ENCODE measurements around the gene TMEM271. TPM values are rescaled to one million over a fixed set of nuclear protein-coding genes. Genes with fewer than 3 reads are reported as not detected.

TMEM271 gene
- total RNA-seq, 1 experiment from 2014 or later, result not detected

DNA sequence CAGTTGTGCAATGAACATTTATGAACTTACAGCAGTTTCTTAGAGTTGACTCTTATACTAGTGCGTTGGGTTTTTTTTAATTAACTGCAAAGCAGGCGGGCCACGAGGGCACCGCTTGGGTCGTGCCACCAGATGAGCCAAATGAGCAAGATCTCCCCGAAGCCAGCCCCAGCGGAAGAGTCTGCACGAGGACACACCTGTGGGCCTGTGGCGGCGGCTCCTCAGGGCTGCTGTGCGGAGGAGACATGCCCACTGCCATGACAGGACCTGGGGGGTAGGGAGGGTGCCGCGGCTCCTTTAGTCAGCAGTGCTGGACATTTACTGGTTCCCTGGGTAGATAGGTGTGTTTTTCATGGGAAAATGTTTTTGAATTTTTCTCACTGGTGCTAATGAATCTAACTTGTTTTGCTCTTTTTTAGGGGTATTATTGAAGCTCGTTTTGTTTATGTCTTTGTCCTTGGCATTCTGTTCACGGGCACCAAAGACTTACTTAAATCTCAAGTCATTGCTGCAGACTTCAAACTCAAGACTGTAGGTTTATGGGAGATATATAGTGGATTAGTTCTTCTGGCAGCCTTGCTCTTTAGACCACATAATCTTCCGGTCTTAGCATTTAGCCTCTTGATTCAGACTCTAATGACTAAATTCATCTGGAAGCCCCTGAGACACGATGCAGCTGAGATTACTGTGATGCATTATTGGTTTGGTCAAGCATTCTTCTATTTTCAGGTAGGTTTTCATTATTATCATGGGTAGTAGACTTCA, 45.9 kb downstream of the TMEM271 start:
- no peaks in the 10 kb centered on the region for H3K27me3 Mint-ChIP-seq (ENCODE audit: insufficient read depth, unreplicated experiment)
- peaks cover 56% of the 10 kb centered on the region for H3K36me3 Mint-ChIP-seq (ENCODE audit: insufficient read depth, unreplicated experiment)
- Histone ChIP-seq H3K4me1 (no peaks in the 10 kb centered on the region), H3K4me3 (ENCODE audit: low read depth, low read length) (no peak overlapping the region), H3K9me3 (no peaks in the 10 kb centered on the region), H3K36me3 (ENCODE audit: control insufficient read depth, insufficient read depth, low read length) (peaks cover 2% of the 10 kb centered on the region), H3K27me3 (replicated peaks; ENCODE audit: control insufficient read depth, insufficient read depth, low read length) (no peaks in the 10 kb centered on the region)
- CTCF ChIA-PET, result interaction anchor here (0.6 kb wide), 1 partner anchor 21 kb away, joined by 3 read pairs; no protein-coding TSS in a partner anchor
- no peak overlapping the region for H3K27ac Mint-ChIP-seq (ENCODE audit: unreplicated experiment)
- BruUV-seq (replicated peaks), result no TSS peak
- POLR2A ChIA-PET, result no interaction called here
- H3K9me3 Mint-ChIP-seq (ENCODE audit: unreplicated experiment), result no peaks in the 10 kb centered on the region
- intact Hi-C loops (cut with micrococcal nuclease; ENCODE audit: unreplicated experiment), result no loop called here
- DNase-seq, result no peak
- no peak overlapping the region for H3K4me3 Mint-ChIP-seq (ENCODE audit: unreplicated experiment)
- H3K4me1 Mint-ChIP-seq (ENCODE audit: low read depth, unreplicated experiment), result no peaks in the 10 kb centered on the region
- TF ChIP-seq, protein P1, sequence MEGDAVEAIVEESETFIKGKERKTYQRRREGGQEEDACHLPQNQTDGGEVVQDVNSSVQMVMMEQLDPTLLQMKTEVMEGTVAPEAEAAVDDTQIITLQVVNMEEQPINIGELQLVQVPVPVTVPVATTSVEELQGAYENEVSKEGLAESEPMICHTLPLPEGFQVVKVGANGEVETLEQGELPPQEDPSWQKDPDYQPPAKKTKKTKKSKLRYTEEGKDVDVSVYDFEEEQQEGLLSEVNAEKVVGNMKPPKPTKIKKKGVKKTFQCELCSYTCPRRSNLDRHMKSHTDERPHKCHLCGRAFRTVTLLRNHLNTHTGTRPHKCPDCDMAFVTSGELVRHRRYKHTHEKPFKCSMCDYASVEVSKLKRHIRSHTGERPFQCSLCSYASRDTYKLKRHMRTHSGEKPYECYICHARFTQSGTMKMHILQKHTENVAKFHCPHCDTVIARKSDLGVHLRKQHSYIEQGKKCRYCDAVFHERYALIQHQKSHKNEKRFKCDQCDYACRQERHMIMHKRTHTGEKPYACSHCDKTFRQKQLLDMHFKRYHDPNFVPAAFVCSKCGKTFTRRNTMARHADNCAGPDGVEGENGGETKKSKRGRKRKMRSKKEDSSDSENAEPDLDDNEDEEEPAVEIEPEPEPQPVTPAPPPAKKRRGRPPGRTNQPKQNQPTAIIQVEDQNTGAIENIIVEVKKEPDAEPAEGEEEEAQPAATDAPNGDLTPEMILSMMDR (IDR thresholded peaks at IDR 0.05; ENCODE audit: insufficient read depth in 1 of 2, low read depth in 1 of 2, low read length in 1 of 2, severe bottlenecking in 1 of 2, unreplicated experiment in 1 of 2), result no peak

DNA sequence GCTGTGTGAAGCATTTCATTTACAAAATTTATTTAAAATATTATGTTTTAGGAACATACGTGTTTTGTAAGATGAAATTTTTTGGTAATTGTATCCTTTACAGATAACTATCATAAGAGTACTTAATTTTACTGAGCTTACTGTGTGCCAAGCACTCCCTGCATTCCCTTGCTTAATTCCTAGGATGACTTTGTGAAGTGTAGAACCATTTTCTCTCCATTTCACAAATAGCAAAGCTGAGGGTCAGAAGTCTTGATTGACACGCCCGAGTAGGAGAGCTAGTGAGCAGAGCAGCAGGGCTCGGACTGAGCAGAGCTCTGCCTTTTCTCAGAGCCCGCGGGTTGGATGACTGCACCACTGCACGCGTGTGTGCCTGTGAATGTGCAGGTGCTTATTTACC, 46.5 kb downstream of the TMEM271 start:
- TF ChIP-seq, protein P1 (IDR thresholded peaks at IDR 0.05; ENCODE audit: insufficient read depth in 1 of 2, low read depth in 1 of 2, low read length in 1 of 2, severe bottlenecking in 1 of 2, unreplicated experiment in 1 of 2), result no peak
- no peaks in the 10 kb centered on the region for H3K4me1 Mint-ChIP-seq (ENCODE audit: low read depth, unreplicated experiment)
- ChIA-PET CTCF (interaction anchor here (0.6 kb wide), 1 partner anchor 22 kb away, joined by 3 read pairs; no protein-coding TSS in a partner anchor), POLR2A (no interaction called here)
- Histone ChIP-seq H3K4me1 (no peaks in the 10 kb centered on the region), H3K9me3 (no peaks in the 10 kb centered on the region), H3K36me3 (ENCODE audit: control insufficient read depth, insufficient read depth, low read length) (peaks cover 2% of the 10 kb centered on the region), H3K4me3 (ENCODE audit: low read depth, low read length) (no peak overlapping the region), H3K27me3 (replicated peaks; ENCODE audit: control insufficient read depth, insufficient read depth, low read length) (no peaks in the 10 kb centered on the region)
- H3K27me3 Mint-ChIP-seq (ENCODE audit: insufficient read depth, unreplicated experiment), result no peaks in the 10 kb centered on the region
- H3K27ac Mint-ChIP-seq (ENCODE audit: unreplicated experiment), result no peak overlapping the region
- intact Hi-C loops (cut with micrococcal nuclease; ENCODE audit: unreplicated experiment), result no loop called here
- no peak for DNase-seq
- H3K4me3 Mint-ChIP-seq (ENCODE audit: unreplicated experiment), result no peak overlapping the region
- no peaks in the 10 kb centered on the region for H3K9me3 Mint-ChIP-seq (ENCODE audit: unreplicated experiment)
- peaks cover 56% of the 10 kb centered on the region for H3K36me3 Mint-ChIP-seq (ENCODE audit: insufficient read depth, unreplicated experiment)
- BruUV-seq (replicated peaks), result no TSS peak

DNA sequence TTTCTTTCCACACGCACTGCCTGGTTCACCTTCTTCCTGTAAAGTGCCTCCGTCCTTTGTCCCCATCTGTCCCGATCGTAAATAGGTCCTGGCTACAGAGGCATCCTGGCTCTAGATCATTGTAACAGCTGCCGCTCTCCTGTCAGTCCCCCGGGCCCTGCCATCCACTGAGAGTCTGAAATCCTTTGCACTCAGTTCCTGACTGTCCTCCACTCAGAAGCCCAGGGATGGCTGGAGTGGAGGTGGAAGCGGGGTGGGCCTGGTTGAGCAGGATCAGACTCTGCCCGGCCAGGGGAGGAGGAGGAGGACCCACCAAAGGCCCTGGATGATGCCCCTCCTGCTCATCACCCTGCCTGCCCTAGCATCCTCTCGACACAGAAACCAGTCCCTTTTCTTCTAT, 47.3 kb downstream of the TMEM271 start:
- Histone ChIP-seq H3K4me3 (ENCODE audit: low read depth, low read length) (no peak overlapping the region), H3K36me3 (ENCODE audit: control insufficient read depth, insufficient read depth, low read length) (peaks cover 2% of the 10 kb centered on the region), H3K4me1 (no peaks in the 10 kb centered on the region), H3K27me3 (replicated peaks; ENCODE audit: control insufficient read depth, insufficient read depth, low read length) (no peaks in the 10 kb centered on the region), H3K9me3 (no peaks in the 10 kb centered on the region)
- intact Hi-C loops (cut with micrococcal nuclease; ENCODE audit: unreplicated experiment), result no loop called here
- TF ChIP-seq, protein P1 (IDR thresholded peaks at IDR 0.05; ENCODE audit: insufficient read depth in 1 of 2, low read depth in 1 of 2, low read length in 1 of 2, severe bottlenecking in 1 of 2, unreplicated experiment in 1 of 2), result no peak
- Mint-ChIP-seq H3K4me1 (ENCODE audit: low read depth, unreplicated experiment) (no peaks in the 10 kb centered on the region), H3K9me3 (ENCODE audit: unreplicated experiment) (no peaks in the 10 kb centered on the region), H3K36me3 (ENCODE audit: insufficient read depth, unreplicated experiment) (peaks cover 58% of the 10 kb centered on the region), H3K27ac (ENCODE audit: unreplicated experiment) (no peak overlapping the region), H3K4me3 (ENCODE audit: unreplicated experiment) (no peak overlapping the region), H3K27me3 (ENCODE audit: insufficient read depth, unreplicated experiment) (no peaks in the 10 kb centered on the region)
- BruUV-seq (replicated peaks), result no TSS peak
- DNase-seq, result no peak
- CTCF ChIA-PET, result no interaction called here
- POLR2A ChIA-PET, result no interaction called here
